Subcutaneous adipose tissue (tissue), 4 donors: Measurements from ENCODE around the gene RAB30. TPM values are rescaled to one million over a fixed set of nuclear protein-coding genes. Genes with fewer than 3 reads are reported as not detected.

Experiments
- total RNA-seq, 4 donors: library from RNA; depleted of rRNA; stranded (reverse); fragments of >200 nt; gene quantifications; one replicate each; pipeline ENCODE4 v1.1.0, GENCODE V29; 2016
- TF ChIP-seq, protein P1 (sequence below): fragments of 450-650 bp; IDR thresholded peaks from one replicate; pipeline ENCODE4 v1.5.1; 2016; ENCODE audit warnings: low read depth, mild to moderate bottlenecking, control low read depth, antibody characterized with exemption, moderate library complexity

RAB30 gene
- total RNA-seq, 4 donors from 2014 or later, result 18.8 to 34.1 (median 27.5) TPM

GRCh38 chr11:82998697-82999096 is 73.0 kb downstream of the RAB30 start:
- TF ChIP-seq, protein P1, sequence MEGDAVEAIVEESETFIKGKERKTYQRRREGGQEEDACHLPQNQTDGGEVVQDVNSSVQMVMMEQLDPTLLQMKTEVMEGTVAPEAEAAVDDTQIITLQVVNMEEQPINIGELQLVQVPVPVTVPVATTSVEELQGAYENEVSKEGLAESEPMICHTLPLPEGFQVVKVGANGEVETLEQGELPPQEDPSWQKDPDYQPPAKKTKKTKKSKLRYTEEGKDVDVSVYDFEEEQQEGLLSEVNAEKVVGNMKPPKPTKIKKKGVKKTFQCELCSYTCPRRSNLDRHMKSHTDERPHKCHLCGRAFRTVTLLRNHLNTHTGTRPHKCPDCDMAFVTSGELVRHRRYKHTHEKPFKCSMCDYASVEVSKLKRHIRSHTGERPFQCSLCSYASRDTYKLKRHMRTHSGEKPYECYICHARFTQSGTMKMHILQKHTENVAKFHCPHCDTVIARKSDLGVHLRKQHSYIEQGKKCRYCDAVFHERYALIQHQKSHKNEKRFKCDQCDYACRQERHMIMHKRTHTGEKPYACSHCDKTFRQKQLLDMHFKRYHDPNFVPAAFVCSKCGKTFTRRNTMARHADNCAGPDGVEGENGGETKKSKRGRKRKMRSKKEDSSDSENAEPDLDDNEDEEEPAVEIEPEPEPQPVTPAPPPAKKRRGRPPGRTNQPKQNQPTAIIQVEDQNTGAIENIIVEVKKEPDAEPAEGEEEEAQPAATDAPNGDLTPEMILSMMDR, result no peak

DNA sequence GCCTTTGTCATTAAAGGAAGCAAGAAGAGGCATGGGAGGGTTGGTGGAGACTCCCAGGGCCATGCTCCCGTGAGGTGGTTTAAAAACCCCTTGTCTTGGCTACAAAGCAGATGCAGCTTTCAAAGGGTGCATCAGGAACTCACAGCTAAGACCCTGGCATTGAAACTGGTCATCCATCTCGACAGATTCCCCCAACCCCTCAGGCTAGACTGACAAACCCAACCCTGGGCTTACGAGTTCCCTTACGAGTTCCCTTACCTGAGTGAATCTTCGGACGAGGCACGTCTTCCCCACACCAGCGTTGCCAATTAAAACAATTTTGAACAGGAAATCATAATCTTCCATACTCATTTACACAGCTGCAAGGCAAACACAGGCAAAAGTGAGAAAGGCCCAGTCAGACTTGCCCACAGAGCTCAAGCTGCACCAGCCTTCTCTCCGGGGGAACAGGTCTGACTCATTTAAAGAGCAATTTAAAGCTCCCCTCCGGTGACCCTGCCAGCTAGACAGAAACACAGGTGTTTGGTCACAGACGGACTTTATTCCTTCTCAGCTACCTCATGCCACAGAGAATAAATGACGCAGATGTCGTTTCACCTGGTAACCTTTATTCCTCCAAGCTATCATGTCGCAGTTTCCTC is 74.6 kb downstream of the RAB30 start:
- TF ChIP-seq, protein P1, result no peak

GRCh38 chr11:82995754-82996398 is 75.8 kb downstream of the RAB30 start:
- TF ChIP-seq, protein P1, result no peak

- TF ChIP-seq, protein P1, result no peak
Measured at GRCh38 chr11:82995235-82995634, 76.5 kb downstream of the RAB30 start.

DNA sequence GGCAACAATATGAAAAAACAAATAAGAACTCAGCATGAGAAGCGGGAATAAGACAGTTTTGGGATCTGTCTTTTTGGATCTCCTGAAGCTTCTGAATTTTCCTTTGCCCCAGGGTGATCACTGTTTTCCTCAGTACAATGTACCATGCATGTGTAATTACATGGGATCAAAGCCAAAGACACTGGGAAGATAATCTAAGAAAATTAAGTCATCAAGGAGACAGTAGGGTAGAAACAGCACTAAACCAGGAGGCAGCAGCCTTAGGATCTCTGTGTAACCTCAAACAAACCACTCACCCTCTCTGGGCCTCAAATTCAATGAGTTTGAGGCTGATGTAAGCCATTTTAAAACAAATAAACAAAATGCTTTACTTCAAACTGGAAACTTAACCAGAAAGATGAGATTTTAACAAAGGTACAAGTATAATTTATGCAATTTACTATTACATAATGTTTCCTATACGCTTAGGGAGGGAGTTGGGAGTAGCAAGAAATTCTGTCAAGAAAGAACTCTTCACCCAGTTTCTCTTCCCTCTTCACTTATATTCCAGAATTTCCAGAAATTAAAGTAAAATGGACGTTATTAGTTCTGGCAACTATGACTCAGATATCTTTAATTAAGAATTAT is 77.0 kb downstream of the RAB30 start:
- TF ChIP-seq, protein P1, result no peak

GRCh38 chr11:82992223-82992622 is 79.5 kb downstream of the RAB30 start:
- TF ChIP-seq, protein P1, result no peak

GRCh38 chr11:82989628-82990404 is 81.9 kb downstream of the RAB30 start:
- TF ChIP-seq, protein P1, result no peak
